HepG2 (cell line): ENCODE data around the gene ZMYND10. TPM values are rescaled to one million over a fixed set of nuclear protein-coding genes. Genes with fewer than 3 reads are reported as not detected.

ENCODE experiments used
- ATAC-seq: fragments of 200-7000 bp; cut with Tn5 transposase; 3 replicates; pipeline ENCODE4 v1.9.1; 2020; ENCODE audit warnings: mild to moderate bottlenecking, moderate library complexity
- BruUV-seq: library from RNA; stranded (reverse); fragments of 400-500 nt; replicated peaks from 2 replicates; lab custom pipeline; 2021; lab: Mats Ljungman, UMichigan
- CTCF ChIA-PET: fragments of 300-600 bp; formaldehyde crosslinking; extraction: SDS; loops from one replicate; lab custom pipeline; 2021; ENCODE audit warnings: low total read pairs, inconsistent platforms, low intra/inter-chr PET ratio; lab: Yijun Ruan, JAX
- POLR2A ChIA-PET: fragments of 350-600 bp; sonication (Branson Sonifier 250); formaldehyde crosslinking; loops from one replicate; lab custom pipeline; 2020; ENCODE audit warnings: antibody characterized with exemption, inconsistent platforms; lab: Yijun Ruan, JAX
- DNase-seq: peaks from one replicate; pipeline ENCODE4 v3.0.0-alpha.2; 2015; ENCODE audit warnings: low spot score
- FAIRE-seq: peaks from 3 replicates; lab custom pipeline; 2011; peaks lifted over from hg19 to GRCh38; lab: Jason Lieb, UNC
- H2AFZ ChIP-seq: one replicate; pipeline ENCODE4 v1.6.1; 2011; ENCODE audit warnings: low read length, inconsistent platforms
- H3K27ac ChIP-seq: fragments of 300-600 bp; 3 replicates; pipeline ENCODE4 v1.8.0; 2011; ENCODE audit warnings: mixed run types, mild to moderate bottlenecking, mixed read lengths, low read length, inconsistent platforms; ENCODE audit not compliant: insufficient read depth; ENCODE audit errors: extremely low read length
- H3K27me3 ChIP-seq, 2 experiments: fragments of 200-600 bp in 1 of 2; 2 replicates in 1 of 2; 3 replicates in 1 of 2; pipeline versions ENCODE4 v1.6.0 to v1.8.0; 2011; ENCODE audit warnings: low read length in 2 of 2, mild to moderate bottlenecking in 2 of 2, moderate library complexity in 2 of 2, inconsistent platforms in 1 of 2; ENCODE audit not compliant: insufficient read depth in 2 of 2, control insufficient read depth in 1 of 2
- H3K36me3 ChIP-seq, 2 experiments: fragments of 200-600 bp in 1 of 2; replicated peaks in 1 of 2; 2 replicates in 1 of 2; 3 replicates in 1 of 2; pipeline versions ENCODE4 v1.5.1 to v1.8.0; 2011; ENCODE audit warnings: low read length in 2 of 2, inconsistent platforms in 1 of 2; ENCODE audit not compliant: insufficient read depth in 2 of 2, control insufficient read depth in 1 of 2
- H3K4me1 ChIP-seq: 2 replicates; pipeline ENCODE4 v1.5.1; 2012; ENCODE audit warnings: low read length, inconsistent platforms; ENCODE audit not compliant: insufficient read depth
- H3K4me2 ChIP-seq: 2 replicates; pipeline ENCODE4 v1.6.0; 2011; ENCODE audit warnings: low read depth, low read length, inconsistent platforms
- H3K4me3 ChIP-seq, 3 experiments: fragments of 200-600 bp in 1 of 3; sonication (generic), shearing (Covaris generic) in 1 of 3; replicated peaks in 1 of 3; 2 replicates each; pipeline ENCODE4 v1.5.1; 2011 to 2016; ENCODE audit warnings: low read length in 3 of 3, inconsistent platforms in 2 of 3, low read depth in 2 of 3, mild to moderate bottlenecking in 2 of 3, control low read depth in 1 of 3, mixed read lengths in 1 of 3; ENCODE audit not compliant: insufficient read depth in 1 of 3
- H3K79me2 ChIP-seq: one replicate; pipeline ENCODE4 v1.6.1; 2011; ENCODE audit warnings: low read length, inconsistent platforms; ENCODE audit not compliant: insufficient read depth
- H3K9ac ChIP-seq: 2 replicates; pipeline ENCODE4 v1.6.0; 2011; ENCODE audit warnings: mild to moderate bottlenecking, low read depth, low read length, inconsistent platforms; ENCODE audit not compliant: insufficient read depth
- H3K9me3 ChIP-seq: 2 replicates; pipeline ENCODE4 v1.5.1; 2012; ENCODE audit warnings: mild to moderate bottlenecking, low read length
- H4K20me1 ChIP-seq: 2 replicates; pipeline ENCODE4 v1.6.0; 2011; ENCODE audit warnings: inconsistent platforms, mild to moderate bottlenecking, low read length, moderate library complexity; ENCODE audit not compliant: insufficient read depth
- ATF7 ChIP-seq, 2 experiments: fragments of 450-650 bp in 1 of 2; sonication (generic) in 1 of 2; formaldehyde crosslinking in 1 of 2; IDR thresholded peaks; 2 replicates each; pipeline versions ENCODE4 v1.4.0 to v1.6.1; 2016 to 2020; ENCODE audit warnings: antibody characterized with exemption in 1 of 2, mild to moderate bottlenecking in 1 of 2, missing genetic modification reagents in 1 of 2
- CEBPB ChIP-seq: IDR thresholded peaks from 2 replicates; pipeline ENCODE4 v1.6.1; 2011; ENCODE audit warnings: low read depth, low read length, improper control_type of control experiment, borderline replicate concordance
- MYC ChIP-seq: sonication (generic); formaldehyde crosslinking; IDR thresholded peaks from 2 replicates; pipeline ENCODE4 v1.9.0; 2021; ENCODE audit warnings: missing genetic modification reagents, borderline replicate concordance
- PAX8 ChIP-seq: sonication (generic); formaldehyde crosslinking; IDR thresholded peaks from 2 replicates; pipeline ENCODE4 v1.8.0; 2022; ENCODE audit warnings: mild to moderate bottlenecking, missing genetic modification reagents, borderline replicate concordance
- RELA ChIP-seq: sonication (generic); formaldehyde crosslinking; IDR thresholded peaks from 2 replicates; pipeline ENCODE4 v1.4.0; 2020; ENCODE audit warnings: missing genetic modification reagents
- SIN3B ChIP-seq: fragments of 150-350 bp; IDR thresholded peaks from 2 replicates; pipeline ENCODE4 v1.6.1; 2014; ENCODE audit warnings: low read length
- ZNF17 ChIP-seq: sonication (generic); formaldehyde crosslinking; IDR thresholded peaks from 2 replicates; pipeline ENCODE4 v1.5.0; 2020; ENCODE audit warnings: mild to moderate bottlenecking, missing genetic modification reagents
- ZNF317 ChIP-seq: sonication (generic); formaldehyde crosslinking; IDR thresholded peaks from 2 replicates; pipeline ENCODE4 v1.5.0; 2020; ENCODE audit warnings: mild to moderate bottlenecking, missing genetic modification reagents
- ZSCAN21 ChIP-seq: sonication (generic); formaldehyde crosslinking; IDR thresholded peaks from 2 replicates; pipeline ENCODE4 v1.8.0; 2022; ENCODE audit warnings: mild to moderate bottlenecking, missing genetic modification reagents, moderate library complexity, borderline replicate concordance
- ZSCAN22 ChIP-seq: sonication (generic); formaldehyde crosslinking; IDR thresholded peaks from 2 replicates; pipeline ENCODE4 v1.4.0; 2020; ENCODE audit warnings: mild to moderate bottlenecking, missing genetic modification reagents
- WGBS: methylation state at CpG from one replicate; pipeline ENCODE4 v1.1.6; 2017; ENCODE audit warnings: low lambda C conversion rate; 5-methylcytosine and 5-hydroxymethylcytosine counted together
- in situ Hi-C: cut with HindIII; loops from 2 replicates; pipeline ENCODE4 v1.10.0; 2017; ENCODE audit warnings: low pct_unique_long_range_greater_than_20kb; ENCODE audit not compliant: extremely low pct_ligation_motif_present
- intact Hi-C: fragments of 100-400 bp; cut with micrococcal nuclease; formaldehyde crosslinking; loops from one replicate; pipeline ENCODE4 v1.10.0; 2022; ENCODE audit not compliant: unreplicated experiment
- polyA plus RNA-seq, 8 experiments: library from polyadenylated mRNA; depleted of rRNA in 3 of 8; stranded (reverse) in 7 of 8; unstranded in 1 of 8; fragments of >200 nt; fragmentation: Illumina TruSeq in 4 of 8; extraction: Trizol in 4 of 8; gene quantifications; 2 replicates each; pipeline versions ENCODE4 v1.2.1 to v1.2.3, GENCODE V29; 2011 to 2016; ENCODE audit warnings: low read depth in 4 of 8, missing spikeins in 1 of 8, mixed read lengths in 1 of 8; ENCODE audit not compliant: insufficient read depth in 1 of 8
- total RNA-seq, 5 experiments: library from RNA; depleted of rRNA; stranded (reverse); fragments of >200 nt; fragmentation: Illumina TruSeq; extraction: Trizol; gene quantifications; 2 replicates each; pipeline ENCODE4 v1.2.3, GENCODE V29; 2016; ENCODE audit warnings: low read depth in 1 of 5
- TF ChIP-seq, protein P1 (sequence below): sonication (generic); IDR thresholded peaks from 2 replicates; pipeline ENCODE4 v1.6.1; 2016; ENCODE audit warnings: low read depth, borderline replicate concordance
- TF ChIP-seq, protein P2 (sequence below): sonication (generic); formaldehyde crosslinking; IDR thresholded peaks from 2 replicates; pipeline ENCODE4 v1.5.0; 2020; ENCODE audit warnings: mild to moderate bottlenecking, missing genetic modification reagents
- TF ChIP-seq, protein P3 (sequence below): sonication (generic); formaldehyde crosslinking; IDR thresholded peaks from 2 replicates; pipeline ENCODE4 v1.9.0; 2021; ENCODE audit warnings: missing genetic modification reagents, borderline replicate concordance
- TF ChIP-seq, protein P4 (sequence below): sonication (generic); formaldehyde crosslinking; IDR thresholded peaks from 2 replicates; pipeline ENCODE4 v1.4.0; 2020; ENCODE audit warnings: missing genetic modification reagents, borderline replicate concordance
- TF ChIP-seq, protein P5 (sequence below): sonication (generic); formaldehyde crosslinking; IDR thresholded peaks from 2 replicates; pipeline ENCODE4 v1.4.0; 2020; ENCODE audit warnings: mild to moderate bottlenecking, missing genetic modification reagents
- TF ChIP-seq, protein P6 (sequence below), 2 experiments: IDR thresholded peaks; 2 replicates each; pipeline ENCODE4 v1.6.1; 2011 to 2012; ENCODE audit warnings: low read length in 2 of 2, borderline replicate concordance in 1 of 2, low read depth in 1 of 2, mild to moderate bottlenecking in 1 of 2, moderate library complexity in 1 of 2

Gene ZMYND10
- total and polyA plus RNA-seq, 2 of the 13 experiments (the other 11 are each of a cell fraction or from before 2014, with no cell fraction given) = 0.60 to 0.74 TPM

DNA sequence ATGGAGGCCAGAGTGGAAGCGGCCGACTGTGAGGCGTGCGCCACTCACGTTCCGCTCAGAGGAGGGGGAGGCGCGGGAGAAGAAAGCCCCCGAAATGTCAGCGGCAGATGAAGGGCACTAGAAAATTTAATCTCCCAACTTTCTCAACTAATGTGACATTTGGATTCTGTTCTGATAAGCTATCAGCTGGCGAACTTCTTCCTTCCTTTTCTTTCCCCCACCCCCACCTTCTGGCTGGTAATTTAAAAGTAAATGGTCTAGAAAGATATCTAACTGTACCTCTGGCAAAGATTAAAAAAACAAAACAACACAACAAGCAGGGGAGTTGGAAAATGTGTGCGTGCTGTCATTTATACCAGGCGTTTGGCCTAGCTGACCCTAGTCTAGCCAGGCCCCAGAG, 40.2 kb upstream of the ZMYND10 start:
- Histone ChIP-seq H3K36me3 (no peaks in the 10 kb centered on the region), H3K9ac (no peak overlapping the region), H3K4me1 (peaks cover 16% of the 10 kb centered on the region), H3K27me3 (peaks cover 10 to 71% of the 10 kb centered on the region in 2 experiments), H3K27ac (no peak overlapping the region), H4K20me1 (no peaks in the 10 kb centered on the region), H2AFZ (no peak overlapping the region), H3K9me3 (no peaks in the 10 kb centered on the region), H3K79me2 (no peaks in the 10 kb centered on the region), H3K4me3 (no peak overlapping the region), H3K4me2 (no peak overlapping the region)
- WGBS = 45% methylated on average over 13 of the region's 13 CpGs
- DNase-seq (no peak), FAIRE-seq (no peak), ATAC-seq (no peak)
- no TSS peak for BruUV-seq
- intact Hi-C loops = no loop called here
- CTCF ChIA-PET = no interaction called here
- in situ Hi-C loops = no loop called here
- POLR2A ChIA-PET = no interaction called here
- TF ChIP-seq, protein P1, sequence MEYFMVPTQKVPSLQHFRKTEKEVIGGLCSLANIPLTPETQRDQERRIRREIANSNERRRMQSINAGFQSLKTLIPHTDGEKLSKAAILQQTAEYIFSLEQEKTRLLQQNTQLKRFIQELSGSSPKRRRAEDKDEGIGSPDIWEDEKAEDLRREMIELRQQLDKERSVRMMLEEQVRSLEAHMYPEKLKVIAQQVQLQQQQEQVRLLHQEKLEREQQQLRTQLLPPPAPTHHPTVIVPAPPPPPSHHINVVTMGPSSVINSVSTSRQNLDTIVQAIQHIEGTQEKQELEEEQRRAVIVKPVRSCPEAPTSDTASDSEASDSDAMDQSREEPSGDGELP = no peak
- TF ChIP-seq PAX8 (CRISPR knock-in tag) = no peak
- TF ChIP-seq, protein P2, sequence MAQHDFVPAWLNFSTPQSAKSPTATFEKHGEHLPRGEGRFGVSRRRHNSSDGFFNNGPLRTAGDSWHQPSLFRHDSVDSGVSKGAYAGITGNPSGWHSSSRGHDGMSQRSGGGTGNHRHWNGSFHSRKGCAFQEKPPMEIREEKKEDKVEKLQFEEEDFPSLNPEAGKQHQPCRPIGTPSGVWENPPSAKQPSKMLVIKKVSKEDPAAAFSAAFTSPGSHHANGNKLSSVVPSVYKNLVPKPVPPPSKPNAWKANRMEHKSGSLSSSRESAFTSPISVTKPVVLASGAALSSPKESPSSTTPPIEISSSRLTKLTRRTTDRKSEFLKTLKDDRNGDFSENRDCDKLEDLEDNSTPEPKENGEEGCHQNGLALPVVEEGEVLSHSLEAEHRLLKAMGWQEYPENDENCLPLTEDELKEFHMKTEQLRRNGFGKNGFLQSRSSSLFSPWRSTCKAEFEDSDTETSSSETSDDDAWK (CRISPR knock-in tag) = no peak
- TF ChIP-seq, protein P3, sequence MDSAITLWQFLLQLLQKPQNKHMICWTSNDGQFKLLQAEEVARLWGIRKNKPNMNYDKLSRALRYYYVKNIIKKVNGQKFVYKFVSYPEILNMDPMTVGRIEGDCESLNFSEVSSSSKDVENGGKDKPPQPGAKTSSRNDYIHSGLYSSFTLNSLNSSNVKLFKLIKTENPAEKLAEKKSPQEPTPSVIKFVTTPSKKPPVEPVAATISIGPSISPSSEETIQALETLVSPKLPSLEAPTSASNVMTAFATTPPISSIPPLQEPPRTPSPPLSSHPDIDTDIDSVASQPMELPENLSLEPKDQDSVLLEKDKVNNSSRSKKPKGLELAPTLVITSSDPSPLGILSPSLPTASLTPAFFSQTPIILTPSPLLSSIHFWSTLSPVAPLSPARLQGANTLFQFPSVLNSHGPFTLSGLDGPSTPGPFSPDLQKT = no peak
- TF ChIP-seq CEBPB = no peak
- TF ChIP-seq, protein P4, sequence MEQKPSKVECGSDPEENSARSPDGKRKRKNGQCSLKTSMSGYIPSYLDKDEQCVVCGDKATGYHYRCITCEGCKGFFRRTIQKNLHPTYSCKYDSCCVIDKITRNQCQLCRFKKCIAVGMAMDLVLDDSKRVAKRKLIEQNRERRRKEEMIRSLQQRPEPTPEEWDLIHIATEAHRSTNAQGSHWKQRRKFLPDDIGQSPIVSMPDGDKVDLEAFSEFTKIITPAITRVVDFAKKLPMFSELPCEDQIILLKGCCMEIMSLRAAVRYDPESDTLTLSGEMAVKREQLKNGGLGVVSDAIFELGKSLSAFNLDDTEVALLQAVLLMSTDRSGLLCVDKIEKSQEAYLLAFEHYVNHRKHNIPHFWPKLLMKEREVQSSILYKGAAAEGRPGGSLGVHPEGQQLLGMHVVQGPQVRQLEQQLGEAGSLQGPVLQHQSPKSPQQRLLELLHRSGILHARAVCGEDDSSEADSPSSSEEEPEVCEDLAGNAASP (CRISPR knock-in tag) = no peak
- TF ChIP-seq ZSCAN21 (CRISPR knock-in tag) = no peak
- TF ChIP-seq ZNF17 = no peak
- TF ChIP-seq, protein P5, sequence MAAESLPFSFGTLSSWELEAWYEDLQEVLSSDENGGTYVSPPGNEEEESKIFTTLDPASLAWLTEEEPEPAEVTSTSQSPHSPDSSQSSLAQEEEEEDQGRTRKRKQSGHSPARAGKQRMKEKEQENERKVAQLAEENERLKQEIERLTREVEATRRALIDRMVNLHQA (CRISPR knock-in tag) = no peak
- no peak for TF ChIP-seq MYC (CRISPR knock-in tag)
- TF ChIP-seq, protein P6, sequence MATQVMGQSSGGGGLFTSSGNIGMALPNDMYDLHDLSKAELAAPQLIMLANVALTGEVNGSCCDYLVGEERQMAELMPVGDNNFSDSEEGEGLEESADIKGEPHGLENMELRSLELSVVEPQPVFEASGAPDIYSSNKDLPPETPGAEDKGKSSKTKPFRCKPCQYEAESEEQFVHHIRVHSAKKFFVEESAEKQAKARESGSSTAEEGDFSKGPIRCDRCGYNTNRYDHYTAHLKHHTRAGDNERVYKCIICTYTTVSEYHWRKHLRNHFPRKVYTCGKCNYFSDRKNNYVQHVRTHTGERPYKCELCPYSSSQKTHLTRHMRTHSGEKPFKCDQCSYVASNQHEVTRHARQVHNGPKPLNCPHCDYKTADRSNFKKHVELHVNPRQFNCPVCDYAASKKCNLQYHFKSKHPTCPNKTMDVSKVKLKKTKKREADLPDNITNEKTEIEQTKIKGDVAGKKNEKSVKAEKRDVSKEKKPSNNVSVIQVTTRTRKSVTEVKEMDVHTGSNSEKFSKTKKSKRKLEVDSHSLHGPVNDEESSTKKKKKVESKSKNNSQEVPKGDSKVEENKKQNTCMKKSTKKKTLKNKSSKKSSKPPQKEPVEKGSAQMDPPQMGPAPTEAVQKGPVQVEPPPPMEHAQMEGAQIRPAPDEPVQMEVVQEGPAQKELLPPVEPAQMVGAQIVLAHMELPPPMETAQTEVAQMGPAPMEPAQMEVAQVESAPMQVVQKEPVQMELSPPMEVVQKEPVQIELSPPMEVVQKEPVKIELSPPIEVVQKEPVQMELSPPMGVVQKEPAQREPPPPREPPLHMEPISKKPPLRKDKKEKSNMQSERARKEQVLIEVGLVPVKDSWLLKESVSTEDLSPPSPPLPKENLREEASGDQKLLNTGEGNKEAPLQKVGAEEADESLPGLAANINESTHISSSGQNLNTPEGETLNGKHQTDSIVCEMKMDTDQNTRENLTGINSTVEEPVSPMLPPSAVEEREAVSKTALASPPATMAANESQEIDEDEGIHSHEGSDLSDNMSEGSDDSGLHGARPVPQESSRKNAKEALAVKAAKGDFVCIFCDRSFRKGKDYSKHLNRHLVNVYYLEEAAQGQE (IDR thresholded peaks at IDR 0.05; ENCODE audit: borderline replicate concordance in 1 of 2, low read depth in 1 of 2, low read length in 2 of 2) = no peak
- TF ChIP-seq ZSCAN22 (CRISPR knock-in tag) = no peak
- TF ChIP-seq ATF7 (IDR thresholded peaks at IDR 0.05) = no peak
- no peak for TF ChIP-seq ATF7 (CRISPR knock-in tag; IDR thresholded peaks at IDR 0.05)
- no peak for TF ChIP-seq ZNF317 (CRISPR knock-in tag)
- no peak for TF ChIP-seq SIN3B
- no peak for TF ChIP-seq RELA (CRISPR knock-in tag)
